Measurements from ENCODE around the gene KDM3B.

DNA sequence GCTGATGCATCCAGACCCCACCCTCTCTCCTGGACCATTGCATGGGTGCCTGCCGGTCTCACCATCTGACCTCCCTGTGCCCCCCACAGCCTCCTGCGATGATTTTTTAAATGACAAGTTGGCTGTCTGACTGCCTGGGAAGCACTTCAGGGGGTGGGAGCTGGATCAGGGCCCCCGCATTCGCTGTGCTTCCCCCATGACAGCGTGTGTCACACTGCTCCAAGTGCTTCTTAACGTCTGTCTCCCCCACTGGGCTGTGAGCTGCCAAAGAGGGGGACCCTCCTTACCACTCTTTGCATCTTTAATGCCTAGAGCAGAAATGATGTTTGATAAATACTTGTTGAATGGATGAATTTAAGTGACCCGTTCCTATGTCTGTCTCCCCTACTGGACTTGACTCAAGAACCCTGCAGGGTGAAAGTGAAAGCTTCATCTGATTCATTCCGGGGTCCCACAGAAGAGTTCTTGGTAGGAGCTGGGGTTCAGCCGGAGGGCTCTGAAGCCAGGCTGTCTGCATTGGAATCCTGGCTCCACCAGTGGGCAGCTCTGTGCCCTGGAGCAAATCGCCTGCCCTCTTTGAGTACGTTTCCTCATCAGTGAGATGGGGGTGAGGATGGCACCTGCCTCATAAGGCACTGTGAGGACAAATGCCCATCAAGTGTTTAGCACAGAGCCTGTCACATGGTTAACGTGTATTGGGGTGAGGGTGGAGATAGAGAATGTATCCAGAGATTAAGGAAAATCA is 105.2 kb downstream of the KDM3B start:
- no peak for TF ChIP-seq EP300 (IDR thresholded peaks at IDR 0.05)
- TF ChIP-seq, protein P1, sequence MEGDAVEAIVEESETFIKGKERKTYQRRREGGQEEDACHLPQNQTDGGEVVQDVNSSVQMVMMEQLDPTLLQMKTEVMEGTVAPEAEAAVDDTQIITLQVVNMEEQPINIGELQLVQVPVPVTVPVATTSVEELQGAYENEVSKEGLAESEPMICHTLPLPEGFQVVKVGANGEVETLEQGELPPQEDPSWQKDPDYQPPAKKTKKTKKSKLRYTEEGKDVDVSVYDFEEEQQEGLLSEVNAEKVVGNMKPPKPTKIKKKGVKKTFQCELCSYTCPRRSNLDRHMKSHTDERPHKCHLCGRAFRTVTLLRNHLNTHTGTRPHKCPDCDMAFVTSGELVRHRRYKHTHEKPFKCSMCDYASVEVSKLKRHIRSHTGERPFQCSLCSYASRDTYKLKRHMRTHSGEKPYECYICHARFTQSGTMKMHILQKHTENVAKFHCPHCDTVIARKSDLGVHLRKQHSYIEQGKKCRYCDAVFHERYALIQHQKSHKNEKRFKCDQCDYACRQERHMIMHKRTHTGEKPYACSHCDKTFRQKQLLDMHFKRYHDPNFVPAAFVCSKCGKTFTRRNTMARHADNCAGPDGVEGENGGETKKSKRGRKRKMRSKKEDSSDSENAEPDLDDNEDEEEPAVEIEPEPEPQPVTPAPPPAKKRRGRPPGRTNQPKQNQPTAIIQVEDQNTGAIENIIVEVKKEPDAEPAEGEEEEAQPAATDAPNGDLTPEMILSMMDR (IDR thresholded peaks at IDR 0.05) = no peak
- no peak for TF ChIP-seq POLR2A (IDR thresholded peaks at IDR 0.05)

Data from tibial nerve (tissue), 4 donors.